GM23338 (cell line): Measurements from ENCODE around the gene TTC17. TPM values are rescaled to one million over a fixed set of nuclear protein-coding genes. Genes with fewer than 3 reads are reported as not detected.

ENCODE experiments used
- ATAC-seq: fragments of 200-7000 bp; cut with Tn5 transposase; 3 replicates; pipeline ENCODE4 v1.9.1; 2020
- DNase-seq: peaks from one replicate; pipeline ENCODE4 v3.0.0-alpha.2; 2015; ENCODE audit warnings: low spot score
- H2AFZ ChIP-seq: fragments of 200-600 bp; sonication (generic); 2 replicates; pipeline ENCODE4 v1.8.0; 2016; ENCODE audit warnings: antibody characterized with exemption, mild to moderate bottlenecking, moderate library complexity
- H3F3A ChIP-seq: fragments of 200-600 bp; sonication (generic); replicated peaks from 2 replicates; pipeline ENCODE4 v1.8.0; 2017; ENCODE audit warnings: antibody characterized with exemption, mixed run types, low read depth
- H3K27ac ChIP-seq: fragments of 200-600 bp; sonication (generic); 2 replicates; pipeline ENCODE4 v1.6.1; 2016; ENCODE audit warnings: low read depth
- H3K27me3 ChIP-seq: fragments of 200-600 bp; sonication (generic); 2 replicates; pipeline ENCODE4 v1.8.0; 2016; ENCODE audit warnings: mild to moderate bottlenecking, mixed run types, moderate library complexity; ENCODE audit not compliant: insufficient read depth
- H3K36me3 ChIP-seq: fragments of 200-600 bp; sonication (generic); 2 replicates; pipeline ENCODE4 v1.8.0; 2016; ENCODE audit warnings: mild to moderate bottlenecking; ENCODE audit not compliant: insufficient read depth
- H3K4me1 ChIP-seq: fragments of 200-600 bp; sonication (generic); 2 replicates; pipeline ENCODE4 v1.8.0; 2016; ENCODE audit warnings: mild to moderate bottlenecking, moderate library complexity; ENCODE audit not compliant: insufficient read depth
- H3K4me2 ChIP-seq: fragments of 200-600 bp; sonication (generic); 2 replicates; pipeline ENCODE4 v1.7.1; 2017; ENCODE audit warnings: mixed run types
- H3K4me3 ChIP-seq: fragments of 200-600 bp; sonication (generic); 2 replicates; pipeline ENCODE4 v1.6.1; 2016; ENCODE audit warnings: mixed run types
- H3K79me2 ChIP-seq: fragments of 200-600 bp; sonication (generic); replicated peaks from 2 replicates; pipeline ENCODE4 v1.8.0; 2017; ENCODE audit warnings: mild to moderate bottlenecking; ENCODE audit not compliant: insufficient read depth
- H3K9me2 ChIP-seq: fragments of 200-600 bp; sonication (generic); 2 replicates; pipeline ENCODE4 v1.8.0; 2017; ENCODE audit not compliant: insufficient read depth
- H4K20me1 ChIP-seq: fragments of 200-600 bp; sonication (generic); replicated peaks from 2 replicates; pipeline ENCODE4 v1.8.0; 2017; ENCODE audit warnings: mild to moderate bottlenecking; ENCODE audit not compliant: insufficient read depth
- H3K27ac Mint-ChIP-seq: 2 replicates; pipeline ENCODE4 v1.8.0; 2020; ENCODE audit warnings: inconsistent platforms, mild to moderate bottlenecking, moderate library complexity, mixed read lengths
- H3K27me3 Mint-ChIP-seq: 3 replicates; pipeline ENCODE4 v1.8.0; 2022; ENCODE audit warnings: low read depth, mild to moderate bottlenecking, moderate library complexity, mixed read lengths, inconsistent platforms; ENCODE audit not compliant: insufficient read depth, poor library complexity
- H3K36me3 Mint-ChIP-seq: 3 replicates; pipeline ENCODE4 v1.8.0; 2021; ENCODE audit warnings: low read depth, mild to moderate bottlenecking, inconsistent platforms, moderate library complexity, mixed read lengths
- H3K4me1 Mint-ChIP-seq: 3 replicates; pipeline ENCODE4 v1.8.0; 2020; ENCODE audit warnings: mild to moderate bottlenecking, inconsistent platforms, mixed read lengths
- H3K4me3 Mint-ChIP-seq: 3 replicates; pipeline ENCODE4 v1.8.0; 2021; ENCODE audit warnings: moderate library complexity, mild to moderate bottlenecking, inconsistent platforms, mixed read lengths
- H3K9me3 Mint-ChIP-seq: 3 replicates; pipeline ENCODE4 v1.8.0; 2020; ENCODE audit warnings: moderate library complexity, mild to moderate bottlenecking, inconsistent platforms, mixed read lengths
- EZH2phosphoT487 ChIP-seq: fragments of 200-600 bp; sonication (generic); IDR thresholded peaks from one replicate; pipeline ENCODE4 v1.8.1; 2018; ENCODE audit warnings: antibody characterized with exemption; ENCODE audit not compliant: unreplicated experiment
- JUNB ChIP-seq: IDR thresholded peaks from one replicate; pipeline ENCODE4 v1.6.1; 2016; ENCODE audit warnings: antibody characterized with exemption; ENCODE audit not compliant: unreplicated experiment
- POLR2AphosphoS5 ChIP-seq: IDR thresholded peaks from 2 replicates; pipeline ENCODE4 v1.6.1; 2016; ENCODE audit warnings: antibody characterized with exemption, low read depth
- STAT1 ChIP-seq: IDR thresholded peaks from one replicate; pipeline ENCODE4 v1.6.1; 2016; ENCODE audit warnings: antibody characterized with exemption; ENCODE audit not compliant: unreplicated experiment
- ZNF114 ChIP-seq: fragments of 250-450 bp; sonication (Bioruptor Pico); IDR thresholded peaks from 2 replicates; pipeline ENCODE4 v1.5.0; 2020; ENCODE audit warnings: mild to moderate bottlenecking, moderate library complexity
- ZNF462 ChIP-seq: fragments of 250-450 bp; sonication (Bioruptor Pico); IDR thresholded peaks from 2 replicates; pipeline ENCODE4 v1.5.0; 2020; ENCODE audit warnings: mild to moderate bottlenecking, moderate library complexity
- polyA plus RNA-seq: library from polyadenylated mRNA; unstranded; fragments of >200 nt; fragmentation: Nextera tagmentation; extraction: Ambion mirVana; gene quantifications from 2 replicates; pipeline ENCODE4 v1.2.1, GENCODE V29; 2016
- total RNA-seq: library from RNA; depleted of rRNA; stranded (reverse); fragments of >200 nt; shearing (Covaris generic); gene quantifications from 2 replicates; pipeline ENCODE4 v1.2.3, GENCODE V29; 2014
- TF ChIP-seq, protein P1 (sequence below): IDR thresholded peaks from 2 replicates; pipeline ENCODE4 v1.6.1; 2016; ENCODE audit warnings: antibody characterized with exemption

Gene TTC17
- total and polyA plus RNA-seq, 2 experiments from 2014 or later, result 59.3 to 87.9 TPM

- H3F3A ChIP-seq, result no peaks in the 10 kb centered on the region
- ATAC-seq, result no peak
- H3K27ac ChIP-seq, result no peak overlapping the region
- H3K4me1 ChIP-seq, result no peaks in the 10 kb centered on the region
- Mint-ChIP-seq H3K36me3 (no peaks in the 10 kb centered on the region), H3K27me3 (peaks cover 6% of the 10 kb centered on the region), H3K4me1 (peaks cover 9% of the 10 kb centered on the region), H3K27ac (no peak overlapping the region), H3K4me3 (no peak overlapping the region), H3K9me3 (no peaks in the 10 kb centered on the region)
- no peak for TF ChIP-seq JUNB
- no peak for TF ChIP-seq ZNF114 (CRISPR knock-in tag)
- no peak for TF ChIP-seq ZNF462 (CRISPR knock-in tag)
- no peak for TF ChIP-seq EZH2phosphoT487
- H3K4me3 ChIP-seq, result no peak overlapping the region
- H3K79me2 ChIP-seq, result no peaks in the 10 kb centered on the region
- H4K20me1 ChIP-seq, result no peaks in the 10 kb centered on the region
- no peak overlapping the region for H3K4me2 ChIP-seq
- no peak overlapping the region for H2AFZ ChIP-seq
- H3K36me3 ChIP-seq, result no peaks in the 10 kb centered on the region; the same call in 1 of the 2 replicates
- H3K9me2 ChIP-seq, result 0 out of 2 replicates have a peak, but pooled peaks cover 9% of the 10 kb centered on the region
- no peaks in the 10 kb centered on the region for H3K27me3 ChIP-seq
- DNase-seq, result no peak
Observed at GRCh38 chr11:43508511-43508918, 149.8 kb downstream of the TTC17 start.

DNA sequence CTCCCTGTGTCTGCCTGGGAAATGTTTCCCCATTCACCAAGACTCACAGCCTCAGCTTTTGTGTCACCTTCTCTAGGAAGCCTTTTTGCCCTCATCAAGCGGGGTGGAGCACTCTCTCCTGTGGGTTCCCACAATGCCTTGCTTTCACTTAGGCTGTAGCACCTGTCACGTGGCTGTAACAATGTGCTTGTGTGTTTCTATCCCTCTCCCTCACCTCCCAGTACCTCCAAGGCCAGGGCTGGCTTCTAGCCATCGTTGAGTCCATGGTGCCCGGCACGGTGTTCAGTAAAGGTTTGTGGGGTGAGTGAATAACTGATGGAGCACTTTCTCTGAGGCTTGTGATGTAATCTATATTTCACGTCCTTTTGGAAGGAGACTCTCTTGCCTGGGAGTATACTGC, 153.2 kb downstream of the TTC17 start:
- Histone ChIP-seq H4K20me1 (no peaks in the 10 kb centered on the region), H3K27me3 (no peaks in the 10 kb centered on the region), H3K9me2 (0 out of 2 replicates have a peak, but pooled peaks cover 9% of the 10 kb centered on the region), H3K36me3 (no peaks in the 10 kb centered on the region; the same call in 1 of the 2 replicates), H3K27ac (no peak overlapping the region), H2AFZ (no peak overlapping the region), H3K79me2 (no peaks in the 10 kb centered on the region), H3K4me1 (no peaks in the 10 kb centered on the region), H3K4me2 (no peak overlapping the region), H3F3A (no peaks in the 10 kb centered on the region), H3K4me3 (no peak overlapping the region)
- Mint-ChIP-seq H3K36me3 (no peaks in the 10 kb centered on the region), H3K4me1 (peaks cover 9% of the 10 kb centered on the region), H3K9me3 (no peaks in the 10 kb centered on the region), H3K27ac (no peak overlapping the region), H3K27me3 (peaks cover 6% of the 10 kb centered on the region), H3K4me3 (no peak overlapping the region)
- no peak for ATAC-seq
- no peak for DNase-seq
- TF ChIP-seq, protein P1, sequence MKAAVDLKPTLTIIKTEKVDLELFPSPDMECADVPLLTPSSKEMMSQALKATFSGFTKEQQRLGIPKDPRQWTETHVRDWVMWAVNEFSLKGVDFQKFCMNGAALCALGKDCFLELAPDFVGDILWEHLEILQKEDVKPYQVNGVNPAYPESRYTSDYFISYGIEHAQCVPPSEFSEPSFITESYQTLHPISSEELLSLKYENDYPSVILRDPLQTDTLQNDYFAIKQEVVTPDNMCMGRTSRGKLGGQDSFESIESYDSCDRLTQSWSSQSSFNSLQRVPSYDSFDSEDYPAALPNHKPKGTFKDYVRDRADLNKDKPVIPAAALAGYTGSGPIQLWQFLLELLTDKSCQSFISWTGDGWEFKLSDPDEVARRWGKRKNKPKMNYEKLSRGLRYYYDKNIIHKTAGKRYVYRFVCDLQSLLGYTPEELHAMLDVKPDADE, result no peak
- no peak for TF ChIP-seq EZH2phosphoT487
- no peak for TF ChIP-seq STAT1
- no peak for TF ChIP-seq POLR2AphosphoS5
